Psoas muscle (tissue), 8 donors: Measurements from ENCODE around the gene NTRK3. TPM values are rescaled to one million over a fixed set of nuclear protein-coding genes. Genes with fewer than 3 reads are reported as not detected.

Experiments used
- ATAC-seq, 4 donors: fragments of 200-7000 bp; cut with Tn5 transposase; one replicate each; pipeline ENCODE4 v1.9.1; 2020; ENCODE audit warnings: moderate library complexity in 3 of 4, mild to moderate bottlenecking in 2 of 4
- DNase-seq, 2 donors: peaks; one replicate each; pipeline ENCODE4 v3.0.0-alpha.2; 2020
- H3K27ac ChIP-seq: fragments of 200-600 bp; one replicate; pipeline ENCODE4 v1.8.0; 2022
- H3K27me3 ChIP-seq, 3 donors: fragments of 200-600 bp in 1 of 3; one replicate each; pipeline versions ENCODE4 v1.6.1 to v1.8.0; 2013 to 2022; ENCODE audit warnings: low read length in 2 of 3, mild to moderate bottlenecking in 2 of 3, moderate library complexity in 1 of 3; ENCODE audit not compliant: insufficient read depth in 3 of 3
- H3K36me3 ChIP-seq, 2 donors: fragments of 200-600 bp in 1 of 2; one replicate each; pipeline versions ENCODE4 v1.6.1 to v1.8.0; 2013 to 2022; ENCODE audit warnings: low read depth in 1 of 2, mild to moderate bottlenecking in 1 of 2, moderate library complexity in 1 of 2; ENCODE audit not compliant: insufficient read depth in 1 of 2
- H3K4me1 ChIP-seq: fragments of 200-600 bp; one replicate; pipeline ENCODE4 v1.8.0; 2022
- H3K4me3 ChIP-seq: fragments of 200-600 bp; one replicate; pipeline ENCODE4 v1.8.0; 2022; ENCODE audit warnings: mild to moderate bottlenecking
- H3K9me3 ChIP-seq: fragments of 200-600 bp; one replicate; pipeline ENCODE4 v1.8.0; 2022
- CTCF ChIP-seq: fragments of 200-600 bp; IDR thresholded peaks from one replicate; pipeline ENCODE4 v1.8.0; 2022; ENCODE audit warnings: antibody characterized with exemption
- WGBS, 3 donors: extraction: QIAGEN DNeasy Blood & Tissue Kit; methylation state at CpG; one replicate each; pipeline versions ENCODE4 v1.1.6 to v1.1.7; 2013; 5-methylcytosine and 5-hydroxymethylcytosine counted together
- intact Hi-C, 2 donors: fragments of 100-400 bp; cut with DNase I; formaldehyde crosslinking; loops; one replicate each; pipeline versions ENCODE4 v1.11.0 to v1.14.2; 2022
- polyA plus RNA-seq, 3 donors: library from polyadenylated mRNA; stranded (reverse); fragments of 200-250 nt; gene quantifications; one replicate each; pipeline ENCODE4 v1.2.3, GENCODE V29; 2013
- total RNA-seq, 4 donors: library from RNA; stranded (reverse); fragmentation: NEBNext Ultra II Directional in 2 of 4; extraction: Animal tissue kit (Norgen Biotek cat#: 25700) in 2 of 4; gene quantifications; one replicate each; pipeline versions ENCODE4 v1.2.1 to v1.2.4, GENCODE V29; 2021 to 2023
- donor health status: healthy with polysubstance abuse.
- donor health status: DM: no; HTN: no; CAD: no; lungs with moderate emphysema.
- donor health status: Bipolar disorder and iron deficiency.
- donor health status: healthy.
- donor health status: DM: yes; HTN: yes; CAD: no.
- donor health status: DM: no; HTN: no; CAD: no.
- donor health status: DM: no; HTN: no; CAD: no.
- donor health status: DM: yes; HTN: yes; CAD: no.

NTRK3 gene
- total and polyA plus RNA-seq, 7 donors, result 0.17 to 1.7 (median 0.57) TPM

- no peak for ATAC-seq
- DNase-seq, result no peak
- 89 to 93% (median 90%) methylated on average over 4 of the region's 4 CpGs for WGBS, 3 donors
- Histone ChIP-seq H3K4me3 (no peak overlapping the region), H3K9me3 (no peaks in the 10 kb centered on the region), H3K36me3 (no peaks in the 10 kb centered on the region), H3K27me3 (peaks cover 0 to 3% (median 2%) of the 10 kb centered on the region in 3 donors), H3K4me1 (no peaks in the 10 kb centered on the region), H3K27ac (no peak overlapping the region)
- TF ChIP-seq CTCF, result no peak
- intact Hi-C loops, result loop anchor here in 1 of 2 donors (10.0 kb wide), 1 partner anchor 209 kb away; no protein-coding TSS in a partner anchor
Measured at GRCh38 chr15:88194162-88194561, 62.4 kb downstream of the NTRK3 start.

- no peak for TF ChIP-seq CTCF
- Histone ChIP-seq H3K4me1 (no peaks in the 10 kb centered on the region), H3K27ac (no peak overlapping the region), H3K9me3 (no peaks in the 10 kb centered on the region), H3K27me3 (peaks cover 0 to 3% (median 2%) of the 10 kb centered on the region in 3 donors), H3K4me3 (no peak overlapping the region), H3K36me3 (no peaks in the 10 kb centered on the region)
- WGBS, 3 donors, result 71 to 85% (median 83%) methylated on average over 4 of the region's 4 CpGs
- no peak for ATAC-seq
- no peak for DNase-seq
- intact Hi-C loops, result loop anchor here in 1 of 2 donors (10.0 kb wide), 1 partner anchor 209 kb away; no protein-coding TSS in a partner anchor
Measured at GRCh38 chr15:88193415-88193814, 63.1 kb downstream of the NTRK3 start.

- H3K4me1 ChIP-seq, result no peaks in the 10 kb centered on the region
- no peak overlapping the region for H3K27ac ChIP-seq
- intact Hi-C loops, result loop anchor here in 1 of 2 donors (10.0 kb wide), 1 partner anchor 207 kb away; no protein-coding TSS in a partner anchor
- no peak for DNase-seq
- H3K9me3 ChIP-seq, result no peaks in the 10 kb centered on the region
- H3K4me3 ChIP-seq, result no peak overlapping the region
- no peak for TF ChIP-seq CTCF
- no peaks in the 10 kb centered on the region for H3K36me3 ChIP-seq
- 49 to 55% (median 49%) methylated on average over 10 of the region's 10 CpGs for WGBS, 3 donors
- H3K27me3 ChIP-seq, result no peaks in the 10 kb centered on the region
- ATAC-seq, result no peak
Measured at GRCh38 chr15:88191812-88192165, 64.8 kb downstream of the NTRK3 start.

- no peak for TF ChIP-seq CTCF
- DNase-seq, result no peak
- Histone ChIP-seq H3K27me3 (no peaks in the 10 kb centered on the region), H3K36me3 (no peaks in the 10 kb centered on the region), H3K4me3 (no peak overlapping the region), H3K27ac (no peak overlapping the region), H3K4me1 (no peaks in the 10 kb centered on the region), H3K9me3 (no peaks in the 10 kb centered on the region)
- ATAC-seq, result no peak
- 84 to 88% (median 86%) methylated on average over 3 of the region's 3 CpGs for WGBS, 3 donors
- intact Hi-C loops, result loop anchor here in 1 of 2 donors (10.0 kb wide), 1 partner anchor 205 kb away; no protein-coding TSS in a partner anchor
Measured at GRCh38 chr15:88190232-88190631, 66.3 kb downstream of the NTRK3 start.

GRCh38 chr15:88188300-88188699 lies 68.2 kb downstream of the NTRK3 start:
- intact Hi-C loops, result loop anchor here in 1 of 2 donors (10.0 kb wide), 1 partner anchor 63 kb away; no protein-coding TSS in a partner anchor
- Histone ChIP-seq H3K36me3 (no peaks in the 10 kb centered on the region), H3K4me1 (no peaks in the 10 kb centered on the region), H3K9me3 (no peaks in the 10 kb centered on the region), H3K27ac (no peak overlapping the region), H3K27me3 (no peaks in the 10 kb centered on the region), H3K4me3 (no peak overlapping the region)
- TF ChIP-seq CTCF, result no peak
- ATAC-seq (no peak), DNase-seq (no peak)
- 89 to 100% (median 90%) methylated on average over 2 of the region's 2 CpGs for WGBS, 3 donors
